K562 (cell line): ENCODE data around the gene LMTK2. TPM values are rescaled to one million over a fixed set of nuclear protein-coding genes. Genes with fewer than 3 reads are reported as not detected.

Source experiments
- ARID1B ChIP-seq: fragments of 450-650 bp; IDR thresholded peaks from 2 replicates; pipeline ENCODE4 v1.6.1; 2016; ENCODE audit warnings: antibody characterized with exemption, mild to moderate bottlenecking, inconsistent platforms
- CREBBP ChIP-seq: IDR thresholded peaks from one replicate; pipeline ENCODE4 v1.6.1; 2012; ENCODE audit warnings: low read depth, mild to moderate bottlenecking, control low read depth, inconsistent platforms, low read length
- DLX4 ChIP-seq: fragments of 250-450 bp; sonication (Bioruptor Pico); IDR thresholded peaks from 2 replicates; pipeline ENCODE4 v1.6.1; 2021; ENCODE audit warnings: mild to moderate bottlenecking
- HEY1 ChIP-seq: fragments of 250-450 bp; sonication (Bioruptor Pico); IDR thresholded peaks from 2 replicates; pipeline ENCODE4 v1.5.0; 2020; ENCODE audit warnings: mild to moderate bottlenecking, moderate library complexity, borderline replicate concordance
- MAFG ChIP-seq: fragments of 450-650 bp; conservative IDR thresholded peaks from 2 replicates; pipeline ENCODE4 v1.6.1; 2016; ENCODE audit warnings: missing genetic modification characterization, missing compliant biosample characterization
- NFE2 ChIP-seq: IDR thresholded peaks from 2 replicates; pipeline ENCODE4 v1.6.1; 2014; ENCODE audit warnings: antibody characterized with exemption, low read depth
- NFIC ChIP-seq: fragments of 450-650 bp; IDR thresholded peaks from 2 replicates; pipeline ENCODE4 v1.6.1; 2017; ENCODE audit warnings: mild to moderate bottlenecking, inconsistent platforms
- POLR2B ChIP-seq: fragments of 450-650 bp; IDR thresholded peaks from 2 replicates; pipeline ENCODE4 v1.6.1; 2018; ENCODE audit warnings: low read depth; ENCODE audit not compliant: partially characterized antibody
- PPARD ChIP-seq: fragments of 250-450 bp; sonication (Bioruptor Pico); IDR thresholded peaks from 2 replicates; pipeline ENCODE4 v1.8.0; 2022; ENCODE audit warnings: inconsistent platforms, mild to moderate bottlenecking, moderate library complexity
- REST ChIP-seq, 2 experiments: fragments of 450-650 bp; formaldehyde crosslinking in 1 of 2; IDR thresholded peaks; 2 replicates each; pipeline versions ENCODE4 v1.4.0 to v1.6.1; 2014 to 2020; ENCODE audit warnings: mild to moderate bottlenecking in 2 of 2, borderline replicate concordance in 1 of 2, low read depth in 1 of 2
- SFPQ ChIP-seq: fragments of 200-400 bp; formaldehyde crosslinking; IDR thresholded peaks from 2 replicates; pipeline ENCODE4 v1.6.1; 2017; ENCODE audit warnings: mild to moderate bottlenecking, low read depth, low read length, moderate library complexity
- TFAP4 ChIP-seq: sonication (generic); formaldehyde crosslinking; IDR thresholded peaks from 2 replicates; pipeline ENCODE4 v1.8.0; 2022; ENCODE audit warnings: missing genetic modification reagents, mild to moderate bottlenecking, moderate library complexity, borderline replicate concordance
- ZBTB33 ChIP-seq: sonication (generic); formaldehyde crosslinking; IDR thresholded peaks from 2 replicates; pipeline ENCODE4 v1.8.1; 2023; ENCODE audit warnings: mild to moderate bottlenecking, missing genetic modification reagents
- ZNF239 ChIP-seq: fragments of 250-450 bp; sonication (Bioruptor Pico); IDR thresholded peaks from 2 replicates; pipeline ENCODE4 v1.4.0; 2020; ENCODE audit warnings: mild to moderate bottlenecking
- ZNF79 ChIP-seq: fragments of 250-450 bp; sonication (Bioruptor Pico); IDR thresholded peaks from 2 replicates; pipeline ENCODE4 v1.4.0; 2020; ENCODE audit warnings: low read depth, mild to moderate bottlenecking, moderate library complexity
- polyA plus RNA-seq, 8 experiments: library from polyadenylated mRNA; depleted of rRNA in 4 of 8; stranded (reverse) in 5 of 8; unstranded in 3 of 8; fragments of >200 nt; fragmentation: Nextera tagmentation in 2 of 8; fragmentation: Illumina TruSeq in 1 of 8; extraction: Ambion mirVana in 2 of 8; extraction: Trizol in 1 of 8; gene quantifications; 2 replicates each; pipeline versions ENCODE4 v1.2.1 to v1.2.3, GENCODE V29; 2011 to 2014; ENCODE audit warnings: inconsistent platforms in 1 of 8, missing spikeins in 1 of 8
- total RNA-seq, 7 experiments: library from RNA; depleted of rRNA in 6 of 7; stranded (reverse); fragments of >200 nt in 6 of 7; fragmentation: Illumina TruSeq in 2 of 7; extraction: Trizol in 2 of 7; gene quantifications; 2 replicates each; pipeline versions ENCODE4 v1.2.1 to v1.2.3, GENCODE V29; 2011 to 2021; ENCODE audit warnings: low replicate concordance in 1 of 7

LMTK2 gene
- total and polyA plus RNA-seq, 9 of the 15 experiments (the other 6 are each of a cell fraction or from before 2014, with no cell fraction given) = 0.78 to 16.4 (median 6.3) TPM

GRCh38 chr7:98133181-98133580, 26.5 kb downstream of the LMTK2 start (continued):
- TF ChIP-seq REST (IDR thresholded peaks at IDR 0.05; ENCODE audit: borderline replicate concordance) (no peak; the same call in 1 of the 2 replicates), REST (CRISPR knock-in tag; IDR thresholded peaks at IDR 0.05; ENCODE audit: low read depth) (no peak), ARID1B (peak; percentile 93), SFPQ (no peak), TFAP4 (CRISPR knock-in tag) (no peak), CREBBP (no peak), MAFG (tag) (no peak), HEY1 (CRISPR knock-in tag) (no peak), NFE2 (peak; percentile 47; the same call in 1 of the 2 replicates), ZNF79 (CRISPR knock-in tag) (no peak), ZBTB33 (no peak), DLX4 (CRISPR knock-in tag) (no peak), ZNF239 (CRISPR knock-in tag) (peak; percentile 55; the same call in 1 of the 2 replicates), POLR2B (no peak), NFIC (peak; percentile 44), PPARD (CRISPR knock-in tag) (no peak)
